ENCODE results near the gene MED17.
A peak's percentile ranks its signal among the peaks of the same experiment; 100 is the strongest.

Gene MED17

DNA sequence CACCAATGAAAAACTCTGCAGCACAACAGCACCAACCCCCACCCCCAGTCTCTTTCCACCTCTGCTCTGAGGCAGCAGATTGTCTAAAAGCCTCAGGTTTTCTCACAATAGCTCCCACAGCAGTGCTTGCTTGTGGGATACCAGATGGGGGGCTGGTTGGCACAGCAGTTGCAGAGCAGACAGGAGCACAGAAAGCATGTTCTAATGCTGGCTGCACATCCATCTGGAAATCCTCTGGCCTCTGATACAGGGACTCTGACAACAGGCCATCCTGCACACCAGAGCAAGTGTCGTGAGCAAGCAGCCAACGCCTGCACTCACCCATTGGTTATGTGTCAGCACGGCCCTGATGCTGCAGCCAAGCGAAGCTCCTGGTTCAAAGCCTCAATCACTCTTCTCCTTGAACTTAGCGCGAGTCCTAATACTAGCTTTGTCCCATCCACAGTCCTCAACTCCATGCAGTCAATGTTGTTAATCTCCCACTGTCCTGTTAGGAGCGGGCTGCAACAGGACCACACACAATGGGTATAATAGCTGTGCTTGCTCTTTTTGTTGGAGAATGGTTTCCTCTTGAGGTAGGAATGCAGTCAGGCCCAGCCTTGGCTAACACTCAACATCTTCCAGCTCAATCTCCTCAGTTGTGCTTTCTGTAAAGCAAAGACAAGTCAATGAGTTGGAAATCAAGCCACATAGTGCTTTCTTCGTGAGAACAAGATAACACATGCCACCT, 36.0 kb downstream of the MED17 start:
- no peak for DNase-seq

DNA sequence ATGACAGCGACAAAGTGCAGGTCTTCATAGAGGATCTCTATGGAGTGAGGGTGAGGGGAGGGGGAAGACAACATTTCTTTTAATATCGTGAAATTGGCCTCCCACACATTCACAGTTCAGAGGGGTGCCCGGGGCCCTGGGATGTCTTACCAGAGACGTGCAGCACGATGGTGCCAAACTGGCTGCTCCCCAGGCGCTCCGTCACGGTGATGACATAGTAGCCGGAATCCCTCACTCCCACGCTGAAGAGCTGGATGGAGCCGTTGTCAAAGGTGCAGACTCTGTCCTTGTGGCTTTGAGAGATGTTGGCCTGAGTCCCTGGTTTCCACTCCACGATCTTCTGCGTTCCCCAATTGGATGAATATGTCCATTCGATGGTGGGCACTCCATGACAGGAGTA, 36.8 kb downstream of the MED17 start:
- DNase-seq = no peak

DNA sequence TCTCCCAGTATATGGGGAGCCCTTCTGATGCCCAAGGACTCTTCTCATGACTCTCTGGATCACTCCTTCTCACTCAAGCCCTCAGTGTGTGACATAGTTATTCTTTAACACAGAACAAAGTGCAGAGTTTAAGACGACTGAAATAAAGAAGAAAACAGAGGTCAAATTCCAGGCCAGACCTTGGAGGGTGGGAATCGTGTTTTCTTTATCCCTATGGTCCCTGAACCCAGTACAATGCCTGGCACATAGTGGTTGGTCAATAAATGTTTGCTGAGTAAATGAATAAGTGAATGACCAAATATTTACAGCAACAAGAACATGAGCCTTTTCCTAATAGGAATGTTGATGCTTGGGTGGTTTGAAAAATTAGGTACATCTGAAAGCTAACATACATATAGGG, 37.5 kb downstream of the MED17 start:
- no peak for DNase-seq

DNA sequence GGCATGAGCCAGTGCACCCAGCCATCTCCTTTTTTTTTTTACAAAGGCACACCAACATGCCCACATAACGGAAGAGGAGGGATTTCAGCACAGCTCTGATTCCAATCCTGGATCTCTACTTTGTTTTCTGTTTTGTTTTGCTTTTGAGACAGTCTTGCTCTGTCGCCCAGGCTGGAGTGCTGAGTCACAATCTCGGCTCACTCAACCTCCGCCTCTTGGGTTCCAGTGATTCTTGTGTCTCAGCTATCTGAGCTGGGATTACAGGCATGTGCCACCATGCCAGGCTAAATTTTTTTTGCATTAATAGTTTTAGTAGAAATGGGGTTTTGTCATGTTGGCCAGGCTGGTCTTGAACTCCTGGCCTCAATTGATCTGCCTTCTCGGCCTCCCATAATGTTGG, 38.3 kb downstream of the MED17 start:
- DNase-seq = no peak

DNA sequence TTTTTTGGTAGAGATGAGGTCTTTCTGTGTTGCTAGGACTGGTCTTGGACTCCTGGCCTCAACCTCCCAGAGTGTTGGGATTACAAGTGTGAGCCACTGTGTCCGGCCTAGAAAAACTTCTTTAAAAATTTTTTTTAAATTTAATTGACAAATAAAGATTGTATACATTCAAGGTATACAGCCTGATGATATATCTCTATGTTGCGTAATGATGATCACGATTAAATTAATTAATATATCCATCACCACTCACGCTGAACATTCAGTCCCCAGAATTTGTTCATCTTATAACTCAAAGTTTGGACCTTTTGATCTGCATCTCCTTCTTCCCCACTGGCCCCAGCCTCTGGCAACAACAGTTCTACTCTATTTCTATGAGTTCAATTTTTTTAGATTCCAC, 39.1 kb downstream of the MED17 start:
- DNase-seq = no peak

DNA sequence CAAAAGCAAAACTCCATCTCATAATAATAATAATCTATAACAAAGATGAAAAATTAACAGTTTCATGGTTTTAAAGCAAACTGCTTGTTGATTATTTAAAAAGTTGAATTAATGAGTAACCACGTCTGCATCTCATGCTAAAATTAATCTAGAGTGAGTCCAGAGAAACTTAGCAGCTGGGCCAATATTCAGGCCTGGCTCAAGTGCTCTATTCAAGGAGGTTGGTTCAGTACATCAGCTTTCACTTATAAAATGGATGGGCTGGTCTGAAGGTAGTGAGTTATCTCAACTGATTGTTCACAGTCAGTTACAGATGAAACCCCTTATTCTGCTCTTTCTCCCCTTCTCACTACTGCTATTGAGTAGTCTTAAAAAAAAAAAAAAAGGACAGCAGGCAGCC, 43.3 kb downstream of the MED17 start:
- no peak for DNase-seq

DNA sequence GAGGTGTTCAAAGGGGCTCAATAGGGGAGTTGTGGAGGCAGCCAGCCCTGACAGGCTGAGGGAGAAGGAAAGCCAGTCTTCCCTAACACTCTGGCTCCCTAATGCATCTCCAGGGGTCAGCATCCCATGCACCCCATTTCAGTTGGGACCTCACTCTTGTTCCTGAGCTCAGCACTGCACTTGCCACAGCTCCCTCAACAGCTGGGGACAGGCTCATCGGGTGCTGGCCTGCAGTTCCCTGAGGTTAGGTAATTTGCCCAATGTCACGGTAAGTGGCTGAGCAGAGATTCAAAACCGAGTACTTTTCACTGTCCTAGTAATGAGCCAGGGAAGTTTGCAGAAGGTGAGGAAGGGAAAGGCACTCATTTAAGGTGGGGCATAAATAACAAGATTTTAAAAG, 45.5 kb downstream of the MED17 start:
- no peak for DNase-seq

DNA sequence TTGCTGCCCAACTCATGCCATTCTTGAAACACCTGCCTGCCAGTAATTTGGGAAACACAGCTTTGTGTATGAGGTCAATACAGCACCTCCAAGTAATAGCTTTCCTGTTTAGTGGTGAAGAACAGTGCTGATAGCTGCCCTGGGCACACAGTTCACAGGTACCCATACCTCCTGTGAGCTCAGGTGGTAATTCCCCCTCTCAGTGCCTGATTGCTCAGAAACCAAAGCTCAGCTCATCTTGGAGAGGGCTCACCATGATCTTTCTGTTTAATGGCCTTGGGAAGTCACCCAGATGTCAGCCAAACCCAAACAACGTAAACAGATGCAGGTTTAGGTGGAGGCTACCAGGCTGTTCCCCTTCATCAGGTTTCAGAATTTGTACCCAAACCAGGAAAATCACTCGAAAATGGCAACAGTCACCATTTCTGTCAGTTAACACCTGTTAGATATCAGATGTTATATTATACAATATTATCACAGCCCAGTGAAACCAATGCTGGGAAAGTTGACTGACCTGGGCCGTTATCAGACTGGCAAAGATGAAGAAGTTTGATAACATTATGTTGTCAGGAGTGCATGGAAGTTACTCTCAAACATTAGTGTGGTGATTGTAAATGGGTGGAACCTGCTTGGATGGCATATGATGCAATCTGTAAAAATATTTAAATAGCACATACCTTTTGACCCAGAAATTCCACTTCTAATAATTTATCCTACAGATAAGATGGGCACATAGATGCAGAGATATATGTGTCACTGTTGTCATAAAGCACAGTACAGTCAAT, 47.5 kb downstream of the MED17 start:
- DNase-seq = no peak

DNA sequence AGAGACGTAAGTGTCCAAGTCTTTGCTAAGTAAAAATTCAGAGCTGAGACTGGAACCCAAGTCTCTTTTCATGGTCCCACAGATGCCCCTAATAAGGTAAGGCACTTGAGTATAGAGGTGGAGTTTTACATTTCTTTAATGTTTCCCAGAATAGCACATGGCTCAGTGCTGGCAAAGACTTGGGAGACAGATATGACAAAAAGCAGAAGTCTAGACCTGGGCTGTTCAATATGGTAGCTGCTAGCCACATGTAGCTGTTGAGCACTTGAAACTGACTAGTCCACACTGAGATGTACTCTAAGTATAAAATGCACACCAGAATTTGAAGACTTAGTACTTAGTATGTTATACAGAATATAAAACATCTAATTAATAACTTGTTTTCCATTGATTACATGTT, 48.7 kb downstream of the MED17 start:
- no peak for DNase-seq

DNA sequence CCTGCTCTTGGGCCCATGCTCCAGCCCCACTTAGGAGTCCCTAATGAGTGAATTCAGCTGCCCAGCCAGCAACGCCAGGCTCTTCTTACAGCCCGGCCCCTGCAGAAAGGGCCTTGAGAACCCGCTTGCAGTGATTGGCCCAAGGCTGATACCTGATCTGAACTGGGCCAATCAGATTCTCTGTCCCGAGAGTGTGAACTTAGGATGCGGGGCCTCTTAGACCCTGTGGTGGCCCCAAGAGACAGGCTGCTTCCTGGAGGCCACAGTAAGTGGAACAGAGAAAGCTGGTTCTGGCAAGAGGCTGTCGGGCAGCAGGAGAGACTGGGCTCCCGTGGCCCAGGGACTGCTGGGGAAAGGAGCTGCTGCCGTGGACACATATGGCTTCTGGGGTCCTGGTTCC, 54.9 kb downstream of the MED17 start:
- no peak for DNase-seq

DNA sequence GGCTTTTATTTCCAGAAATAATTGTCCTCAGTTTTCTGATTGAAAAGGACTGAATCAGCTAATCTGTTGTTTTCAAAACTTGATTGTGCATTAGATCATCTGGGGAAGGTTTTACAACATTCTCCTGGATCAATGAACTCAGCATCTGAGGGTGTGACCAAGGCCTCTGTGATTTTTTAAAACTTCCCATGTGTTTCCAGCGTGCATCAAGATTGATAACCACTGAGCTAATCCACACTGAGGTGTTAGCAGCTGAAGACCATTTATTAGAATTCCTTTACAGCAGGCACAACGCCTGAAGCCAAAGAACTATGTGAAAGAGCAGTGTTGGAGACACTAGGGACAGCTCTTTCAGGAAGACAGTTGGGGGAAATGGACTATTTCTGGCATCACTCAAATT, 56.1 kb downstream of the MED17 start:
- DNase-seq = no peak

DNA sequence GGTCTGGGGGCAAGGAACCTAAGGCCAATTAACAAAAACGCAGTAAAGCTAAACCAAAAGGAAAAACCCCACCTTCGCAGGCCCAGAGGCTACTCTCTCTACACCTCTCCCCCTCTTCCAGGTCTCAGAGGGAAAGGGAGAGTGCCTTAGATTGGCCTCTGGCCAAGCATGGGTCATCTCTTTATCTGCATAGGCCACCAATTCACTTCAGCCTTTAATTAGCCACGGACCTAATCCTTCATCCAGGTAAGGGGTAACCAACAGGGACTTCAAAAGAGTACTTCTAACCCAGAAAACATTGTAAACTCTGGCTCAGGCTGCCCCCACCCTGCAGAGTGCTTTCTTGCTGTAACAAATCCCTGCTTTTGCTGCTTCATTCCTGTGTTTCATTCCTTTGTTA, 56.9 kb downstream of the MED17 start:
- no peak for DNase-seq

DNA sequence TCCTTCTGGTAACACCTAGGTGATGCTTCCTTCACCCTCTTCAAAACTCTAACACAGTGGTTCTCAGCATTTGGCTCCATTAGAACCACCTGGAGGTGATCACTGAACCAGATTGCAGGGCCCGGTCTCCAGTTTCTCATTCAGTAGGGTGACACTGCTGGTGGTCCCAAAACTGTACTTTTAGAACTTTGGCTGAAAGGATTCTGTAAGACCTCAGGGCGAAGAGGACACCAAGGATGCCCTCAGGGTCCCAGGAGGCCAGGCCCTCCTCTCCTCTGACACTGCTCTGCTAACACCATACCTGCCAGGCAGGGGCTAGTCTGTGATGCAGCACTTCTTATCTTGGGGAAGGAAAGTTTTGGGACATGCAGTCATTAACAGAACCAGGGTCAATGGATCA, 57.4 kb downstream of the MED17 start:
- DNase-seq = no peak

DNA sequence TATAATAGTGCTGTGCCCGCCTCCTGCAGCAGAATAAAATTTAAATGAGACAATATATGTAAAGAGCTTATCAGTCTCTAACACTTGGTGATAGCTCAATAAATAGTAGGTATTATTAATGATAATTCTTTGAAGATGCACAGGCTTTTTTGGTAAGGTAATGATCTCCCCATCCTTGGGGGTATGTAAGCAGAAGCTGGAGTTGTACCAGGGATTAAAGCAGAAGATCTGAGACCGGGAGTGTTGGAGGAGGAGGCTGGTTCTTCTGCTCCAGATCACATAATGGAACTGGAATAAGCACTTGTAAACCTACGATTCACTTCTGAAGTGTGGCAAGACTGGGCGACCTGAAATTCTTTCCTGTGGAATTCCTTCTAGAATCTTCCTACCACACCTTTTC, 58.0 kb downstream of the MED17 start:
- no peak for DNase-seq

DNA sequence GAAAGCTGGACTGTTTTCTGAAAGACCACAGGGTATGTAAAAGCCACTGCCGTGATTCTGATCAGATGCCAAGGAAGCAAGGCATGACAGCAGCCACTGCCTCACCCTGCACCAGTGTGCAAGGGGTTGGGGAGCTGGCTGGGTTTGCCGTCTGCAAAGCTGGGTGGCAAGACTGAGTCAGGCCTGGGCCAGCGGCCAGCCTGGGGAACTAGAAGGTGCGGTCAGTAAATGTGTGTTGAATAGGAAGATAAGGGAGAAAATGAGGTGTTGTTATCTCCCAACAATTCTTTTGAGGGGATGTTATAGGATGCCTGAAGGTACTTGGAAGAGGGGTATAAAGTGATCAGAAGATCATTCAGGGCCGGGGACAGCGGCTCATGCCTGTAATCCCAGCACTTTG, 58.4 kb downstream of the MED17 start:
- DNase-seq = no peak

DNA sequence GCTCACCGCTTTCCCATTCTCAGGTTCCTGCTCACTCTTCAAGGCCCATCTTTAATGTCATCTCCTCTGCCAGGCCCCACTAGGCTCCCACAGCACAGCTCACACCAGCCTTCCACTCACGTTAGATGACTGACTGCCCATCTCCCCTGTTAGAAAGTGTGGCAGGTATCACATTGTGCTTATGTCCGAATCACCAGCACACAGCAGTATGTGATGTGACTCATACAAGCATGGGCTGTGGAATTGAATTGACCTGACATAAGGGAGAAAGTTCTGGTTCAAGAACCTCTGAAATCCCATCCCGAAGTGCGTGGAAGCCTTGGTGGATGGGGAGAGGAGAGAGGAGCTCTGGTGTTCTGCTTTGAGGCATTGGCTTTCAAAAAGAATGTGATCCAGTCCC, 59.8 kb downstream of the MED17 start:
- no peak for DNase-seq

DNA sequence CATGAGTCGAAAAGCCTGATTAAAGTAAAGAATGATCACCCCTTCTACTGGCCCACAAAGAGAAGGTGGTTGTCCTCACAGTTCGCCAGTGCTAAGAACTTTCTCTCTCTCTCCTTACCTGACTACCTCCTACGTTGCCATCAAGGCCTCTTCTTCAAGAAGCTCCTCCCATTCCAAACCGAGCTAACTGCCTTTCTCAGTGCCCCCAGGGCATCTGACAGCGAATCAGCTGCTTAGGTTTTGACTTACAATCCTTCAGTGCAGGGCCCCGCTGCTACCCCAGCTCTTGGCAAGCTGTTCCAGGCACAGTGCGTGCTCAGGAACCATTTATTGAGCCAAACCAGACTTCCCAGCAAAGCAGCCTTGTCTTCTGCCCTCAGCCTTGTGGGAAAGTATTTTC, 60.5 kb downstream of the MED17 start:
- DNase-seq = no peak

DNA sequence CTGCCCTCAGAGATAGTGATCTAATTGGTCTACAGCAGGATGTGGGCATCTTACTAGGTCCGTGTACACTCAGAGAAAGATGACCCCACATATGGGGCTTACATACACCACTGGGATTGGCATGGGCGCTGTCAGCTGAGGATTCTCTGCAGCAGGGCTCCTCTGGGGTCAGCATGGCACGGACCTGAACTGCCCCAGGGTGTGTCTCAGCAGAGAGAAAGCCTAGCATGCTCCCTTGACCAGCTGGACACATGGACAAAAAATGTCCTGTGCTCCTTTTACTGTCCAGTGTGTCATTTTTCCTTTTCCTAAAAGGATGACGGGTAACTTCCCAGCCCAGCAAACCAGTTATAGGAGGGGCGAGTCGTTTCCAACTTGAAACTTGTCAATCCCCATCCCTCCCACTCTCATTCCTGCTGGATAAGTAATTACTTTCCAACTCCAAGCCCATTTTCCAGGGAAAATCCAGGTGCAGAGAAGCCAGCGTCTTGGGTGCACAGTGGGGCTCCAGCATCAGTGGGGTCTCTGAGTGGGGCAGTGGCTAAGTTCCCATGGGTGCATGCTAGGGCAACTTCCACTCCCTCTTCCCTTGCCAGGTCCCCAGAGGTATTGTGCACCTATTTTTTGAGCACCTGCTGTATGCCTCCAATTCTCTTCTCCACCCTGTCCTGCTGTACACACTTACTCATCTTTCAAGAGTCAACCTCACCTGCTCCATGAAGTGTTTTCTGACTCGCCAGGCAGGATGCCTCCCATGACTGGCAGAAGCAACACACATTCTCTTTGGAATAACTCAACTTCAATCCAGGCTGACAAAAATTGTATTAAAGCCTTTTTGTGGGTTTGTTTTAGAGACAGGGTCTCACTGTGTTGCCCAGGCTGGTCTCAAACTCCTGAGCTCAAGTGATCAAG, 61.4 kb downstream of the MED17 start:
- no peak for DNase-seq

DNA sequence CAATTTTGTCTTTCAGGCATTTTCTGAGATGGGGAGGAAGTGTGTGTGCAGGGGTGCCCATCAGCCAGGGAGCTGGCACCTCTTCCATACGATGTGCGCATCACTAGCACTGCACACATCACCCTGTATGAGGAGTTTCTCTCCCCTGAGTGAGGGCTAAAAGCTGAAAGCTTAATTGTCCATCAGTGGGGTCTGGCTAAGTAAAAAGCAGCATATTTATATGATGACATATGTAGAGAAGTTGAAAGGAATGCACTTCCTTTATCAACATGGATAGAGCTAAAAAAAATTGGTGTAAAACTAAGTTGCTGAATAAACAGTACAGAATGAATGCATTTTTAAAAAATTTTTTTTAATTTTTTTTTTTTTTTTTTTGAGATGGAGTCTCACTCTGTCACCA, 62.3 kb downstream of the MED17 start:
- no peak for DNase-seq

DNA sequence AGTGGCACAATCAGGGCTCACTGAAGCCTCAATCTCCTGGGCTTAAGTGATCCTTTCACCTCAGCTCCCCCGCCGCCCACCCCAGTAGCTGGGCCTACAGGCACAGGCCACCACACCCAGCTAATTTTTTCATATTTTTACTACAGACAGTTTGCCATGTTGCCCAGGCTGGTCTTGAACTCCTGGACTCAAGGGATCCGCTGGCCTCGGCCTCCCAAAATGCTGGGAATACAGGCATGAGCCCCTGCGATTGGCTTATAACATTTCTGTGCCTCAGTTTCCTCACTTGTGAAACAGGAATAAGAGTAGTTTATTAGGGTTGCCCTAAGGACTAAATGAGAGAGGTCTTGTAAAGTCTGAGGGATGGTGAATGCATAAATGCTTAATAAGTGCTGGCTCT, 65.1 kb downstream of the MED17 start:
- DNase-seq = no peak

DNA sequence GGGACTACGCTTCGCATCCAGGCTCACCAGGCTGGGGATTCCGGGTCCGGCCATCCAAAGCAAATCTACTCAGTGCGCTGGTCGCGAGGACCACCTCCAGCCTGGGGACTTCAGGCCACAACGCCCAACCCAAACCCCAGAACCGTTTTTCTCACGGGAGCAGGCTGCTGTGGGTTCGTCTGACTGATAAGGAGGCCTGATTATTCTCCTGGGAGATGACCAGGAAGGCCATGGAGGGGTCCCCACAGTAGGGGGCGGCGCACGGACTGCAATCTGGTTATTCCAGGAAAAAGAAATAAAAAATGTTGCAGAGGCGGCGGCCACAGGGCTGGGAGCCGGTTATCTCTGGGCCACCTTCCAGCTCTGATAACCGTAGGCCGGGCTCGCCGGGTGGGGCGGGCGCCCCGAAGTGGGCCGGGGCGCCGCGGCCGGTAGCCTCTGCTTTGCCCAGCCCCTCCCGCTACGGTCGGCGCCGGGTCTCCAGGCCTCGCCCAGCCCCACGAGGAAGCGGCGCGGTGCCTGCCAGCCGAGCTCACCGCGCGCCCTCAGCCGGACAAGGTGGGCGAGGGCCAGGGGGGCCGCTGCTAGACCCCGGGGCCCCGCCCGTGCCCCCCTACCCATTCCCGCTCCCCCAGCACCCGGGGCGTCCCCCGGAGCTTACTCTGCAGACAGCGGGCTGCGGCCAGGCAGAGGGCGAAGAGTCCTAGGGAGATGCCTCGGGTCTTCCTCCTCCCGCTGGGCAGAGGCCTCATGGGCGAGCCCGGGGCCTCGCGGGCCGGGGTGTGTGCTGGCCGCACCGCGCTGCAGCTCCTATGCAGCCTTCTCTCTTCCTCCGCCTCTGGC, 65.9 kb downstream of the MED17 start:
- DNase-seq = peak; percentile 66

DNA sequence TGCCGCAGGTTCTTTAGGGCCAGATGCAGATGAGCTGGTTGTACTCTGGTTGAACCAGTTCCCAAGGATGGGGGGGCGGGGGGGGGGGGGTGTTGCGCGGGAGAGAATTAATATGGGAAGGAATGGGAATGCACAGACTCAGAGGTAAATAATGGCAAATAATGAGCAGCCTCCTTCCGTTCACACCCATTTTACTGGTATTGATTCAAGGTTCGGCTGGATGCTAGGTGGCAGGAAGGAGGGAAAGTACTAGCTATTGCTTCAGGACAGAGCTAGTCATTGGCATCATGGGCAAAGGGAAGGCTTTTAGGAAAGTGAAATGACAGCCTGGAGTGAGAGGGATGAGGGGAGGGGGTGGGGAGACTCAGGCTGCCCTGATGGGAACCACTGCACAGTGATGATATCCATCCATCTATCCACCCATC, 66.5 kb downstream of the MED17 start, which contains the start of gene VSTM5:
TSS of gene VSTM5 (minus strand) at position 25 of the 425 bp plus-strand sequence. CDS start 116 bp downstream, outside the sequence.
- DNase-seq = no peak

DNA sequence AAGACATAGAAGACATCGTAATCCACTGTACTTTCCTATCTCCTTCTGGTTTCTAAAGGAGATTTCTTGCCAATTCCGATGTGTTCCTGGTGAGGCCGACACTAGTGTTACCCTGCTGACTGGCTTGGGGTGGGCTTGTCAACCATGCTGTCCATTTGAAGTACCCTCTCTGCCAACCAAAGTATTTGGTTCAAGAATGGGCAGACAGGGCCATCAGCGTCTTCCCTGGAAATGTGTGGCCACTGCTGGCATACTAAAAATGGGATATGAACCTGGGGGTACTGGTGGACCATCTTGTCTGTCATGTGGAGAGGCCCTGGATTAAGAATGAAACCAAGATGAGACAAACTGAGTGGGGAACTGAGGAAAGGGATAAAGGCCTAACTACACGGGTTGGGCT, 68.2 kb downstream of the MED17 start:
- DNase-seq = no peak
